ENCODE results near the gene TNFRSF25.
"Not testable (repeated sequence)": the region's sequence is repeated elsewhere in the genome, so short reads cannot be mapped to it uniquely, and the experiment has no call there.

DNA sequence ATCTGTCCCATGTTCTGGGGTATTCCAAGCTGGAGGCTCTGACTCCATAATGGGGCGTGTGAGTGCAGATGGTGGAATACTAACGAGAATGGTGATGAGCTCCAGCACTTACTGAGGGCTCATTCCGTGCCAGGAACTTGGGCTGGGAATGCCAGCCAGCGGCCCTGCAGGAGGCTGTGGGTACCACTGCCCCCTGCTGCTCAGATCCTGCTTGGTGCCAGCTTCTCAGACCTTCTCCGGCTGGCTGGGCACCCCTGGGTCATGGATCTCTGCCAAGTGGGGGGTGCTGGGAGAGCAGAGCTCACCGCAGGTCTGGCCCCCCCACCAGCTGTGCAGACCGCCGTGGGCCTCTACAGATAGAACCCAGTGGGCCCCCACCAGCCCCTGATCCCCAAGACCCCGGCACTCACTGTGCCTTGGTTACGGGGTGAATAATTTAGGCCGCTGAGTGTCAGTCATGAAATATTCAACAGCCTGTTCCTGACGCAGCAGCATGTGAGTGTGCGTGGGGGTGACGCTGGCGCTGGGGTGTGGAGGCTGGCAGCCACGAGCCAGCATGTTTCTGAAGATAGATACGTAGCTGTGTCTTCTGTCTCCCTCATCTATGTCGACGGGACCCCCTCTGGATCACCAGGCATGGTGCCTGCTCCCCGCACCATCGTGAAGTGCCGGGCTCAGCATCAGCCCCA is 28.8 kb downstream of the TNFRSF25 start:
- TF ChIP-seq, protein P1, sequence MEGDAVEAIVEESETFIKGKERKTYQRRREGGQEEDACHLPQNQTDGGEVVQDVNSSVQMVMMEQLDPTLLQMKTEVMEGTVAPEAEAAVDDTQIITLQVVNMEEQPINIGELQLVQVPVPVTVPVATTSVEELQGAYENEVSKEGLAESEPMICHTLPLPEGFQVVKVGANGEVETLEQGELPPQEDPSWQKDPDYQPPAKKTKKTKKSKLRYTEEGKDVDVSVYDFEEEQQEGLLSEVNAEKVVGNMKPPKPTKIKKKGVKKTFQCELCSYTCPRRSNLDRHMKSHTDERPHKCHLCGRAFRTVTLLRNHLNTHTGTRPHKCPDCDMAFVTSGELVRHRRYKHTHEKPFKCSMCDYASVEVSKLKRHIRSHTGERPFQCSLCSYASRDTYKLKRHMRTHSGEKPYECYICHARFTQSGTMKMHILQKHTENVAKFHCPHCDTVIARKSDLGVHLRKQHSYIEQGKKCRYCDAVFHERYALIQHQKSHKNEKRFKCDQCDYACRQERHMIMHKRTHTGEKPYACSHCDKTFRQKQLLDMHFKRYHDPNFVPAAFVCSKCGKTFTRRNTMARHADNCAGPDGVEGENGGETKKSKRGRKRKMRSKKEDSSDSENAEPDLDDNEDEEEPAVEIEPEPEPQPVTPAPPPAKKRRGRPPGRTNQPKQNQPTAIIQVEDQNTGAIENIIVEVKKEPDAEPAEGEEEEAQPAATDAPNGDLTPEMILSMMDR (IDR thresholded peaks at IDR 0.05 in 2 of 3, conservative IDR thresholded peaks at IDR 0.05 in 1 of 3; ENCODE audit: control insufficient read depth in 2 of 3, extremely low read depth in 1 of 3, insufficient read depth in 1 of 3, low read depth in 3 of 3, low read length in 3 of 3) = 0 out of 6 replicates have a peak, but pooled peaks of 2 of the 3 experiments have one; percentile 2 to 12
- TF ChIP-seq SIX5 (IDR thresholded peaks at IDR 0.05; ENCODE audit: low read depth, low read length, severe bottlenecking); POLR2A (IDR thresholded peaks at IDR 0.05; ENCODE audit: low read depth, low read length); RAD51 (IDR thresholded peaks at IDR 0.05); EP300 (IDR thresholded peaks at IDR 0.05; ENCODE audit: borderline replicate concordance in 1 of 2, control insufficient read depth in 1 of 2, low read depth in 2 of 2, low read length in 2 of 2); NR2C2 (IDR thresholded peaks at IDR 0.05; ENCODE audit: borderline replicate concordance, control insufficient read depth, insufficient read length, low read depth); GABPA (IDR thresholded peaks at IDR 0.05; ENCODE audit: low read depth): not testable (repeated sequence)
